Brain microvascular endothelial cell (primary cell): Measurements from ENCODE around the gene SIN3B.

Experiments
- DNase-seq: peaks from one replicate; pipeline ENCODE4 v3.0.0-alpha.2; 2020
- H3K27ac ChIP-seq: fragments of 250-450 bp; sonication (Bioruptor Pico); 2 replicates; pipeline ENCODE4 v1.5.1; 2020; ENCODE audit warnings: mild to moderate bottlenecking, moderate library complexity
- H3K27me3 ChIP-seq: fragments of 250-450 bp; sonication (Bioruptor Pico); replicated peaks from 2 replicates; pipeline ENCODE4 v1.5.1; 2020; ENCODE audit warnings: mild to moderate bottlenecking
- H3K36me3 ChIP-seq: fragments of 250-450 bp; sonication (Bioruptor Pico); replicated peaks from 2 replicates; pipeline ENCODE4 v1.5.1; 2020; ENCODE audit warnings: mild to moderate bottlenecking
- H3K4me3 ChIP-seq: 2 replicates; pipeline ENCODE4 v1.5.1; 2011; ENCODE audit warnings: low read depth, mild to moderate bottlenecking, control low read depth, low read length, moderate library complexity
- CTCF ChIP-seq: IDR thresholded peaks from 2 replicates; pipeline ENCODE4 v1.5.1; 2011; ENCODE audit warnings: low read depth, mild to moderate bottlenecking, moderate library complexity, low read length, control low read depth, inconsistent platforms; ENCODE audit errors: missing control alignments
- in situ Hi-C: cut with HindIII; loops from 2 replicates; pipeline ENCODE4 v1.10.0; 2017; ENCODE audit warnings: low sequenced_read_pairs, low pct_ligation_motif_present

Gene SIN3B

GRCh38 chr19:16829010-16829821 lies at the start of gene SIN3B:
Gene SIN3B, plus strand, starts transcription at chr19:16829398. Its CDS starts 23 bp downstream, at chr19:16829421.
- in situ Hi-C loops, result no loop called here
- Histone ChIP-seq H3K27me3 (no peaks in the 10 kb centered on the region), H3K4me3 (peak within 1 kb of the TSS; percentile 83), H3K27ac (no peak within 1 kb of the TSS), H3K36me3 (peaks cover 23% of the 10 kb centered on the region)
- TF ChIP-seq CTCF, result no peak
- peak; percentile 71 for DNase-seq

- in situ Hi-C loops, result no loop called here
- TF ChIP-seq CTCF, result no peak
- Histone ChIP-seq H3K27ac (no peak overlapping the region), H3K36me3 (no peaks in the 10 kb centered on the region), H3K27me3 (no peaks in the 10 kb centered on the region), H3K4me3 (no peak overlapping the region)
- no peak for DNase-seq
These were observed 49.5 kb upstream of the SIN3B start for GRCh38 chr19:16779539-16780163.

GRCh38 chr19:16782719-16783118 lies 46.5 kb upstream of the SIN3B start:
- H3K4me3 ChIP-seq, result no peak overlapping the region
- no peak for TF ChIP-seq CTCF
- DNase-seq, result no peak
- no peak overlapping the region for H3K27ac ChIP-seq
- in situ Hi-C loops, result no loop called here
- H3K36me3 ChIP-seq, result no peaks in the 10 kb centered on the region
- no peaks in the 10 kb centered on the region for H3K27me3 ChIP-seq

- in situ Hi-C loops, result no loop called here
These were observed 40.7 kb upstream of the SIN3B start for GRCh38 chr19:16788479-16788878.

GRCh38 chr19:16789238-16789637 lies 40.0 kb upstream of the SIN3B start:
- Histone ChIP-seq H3K27me3 (no peaks in the 10 kb centered on the region), H3K36me3 (no peaks in the 10 kb centered on the region), H3K4me3 (no peak overlapping the region), H3K27ac (no peak overlapping the region)
- no peak for TF ChIP-seq CTCF
- in situ Hi-C loops, result no loop called here
- no peak for DNase-seq

More at GRCh38 chr19:16788479-16788878, 40.7 kb upstream of the SIN3B start:
- H3K27ac ChIP-seq, result no peak overlapping the region
- no peaks in the 10 kb centered on the region for H3K27me3 ChIP-seq
- no peaks in the 10 kb centered on the region for H3K36me3 ChIP-seq
- no peak for DNase-seq
- TF ChIP-seq CTCF, result no peak
- H3K4me3 ChIP-seq, result no peak overlapping the region

GRCh38 chr19:16790051-16790450 lies 39.1 kb upstream of the SIN3B start:
- H3K4me3 ChIP-seq, result no peak overlapping the region
- no peak overlapping the region for H3K27ac ChIP-seq
- no peak for DNase-seq
- no peak for TF ChIP-seq CTCF
- in situ Hi-C loops, result no loop called here
- H3K27me3 ChIP-seq, result no peaks in the 10 kb centered on the region
- H3K36me3 ChIP-seq, result no peaks in the 10 kb centered on the region
